Heart left ventricle (tissue), 16 donors: ENCODE results near the gene FILIP1. TPM values are rescaled to one million over a fixed set of nuclear protein-coding genes. Genes with fewer than 3 reads are reported as not detected.
A peak's percentile ranks its signal among the peaks of the same experiment; 100 is the strongest.
"Not testable (repeated sequence)": the region's sequence is repeated elsewhere in the genome, so short reads cannot be mapped to it uniquely, and the experiment has no call there.

Experiments
- ATAC-seq, 4 donors: fragments of 200-7000 bp; cut with Tn5 transposase; one replicate each; pipeline ENCODE4 v1.9.1; 2020 to 2022; ENCODE audit warnings: moderate library complexity in 4 of 4, mild to moderate bottlenecking in 3 of 4, moderate number of reproducible peaks in 1 of 4
- DNase-seq, 5 donors: peaks; one replicate each; pipeline ENCODE4 v3.0.0-alpha.2; 2020
- H3K27ac ChIP-seq, 12 donors: fragments of 200-600 bp; sonication (generic) in 4 of 12; one replicate each; pipeline versions ENCODE4 v1.5.0 to v1.8.0; 2016 to 2022; ENCODE audit warnings: mild to moderate bottlenecking in 2 of 12
- H3K27me3 ChIP-seq, 9 donors: fragments of 200-600 bp; sonication (generic) in 2 of 9; one replicate each; pipeline versions ENCODE4 v1.5.1 to v1.8.0; 2016 to 2022; ENCODE audit warnings: mild to moderate bottlenecking in 3 of 9
- H3K36me3 ChIP-seq, 9 donors: fragments of 200-600 bp; sonication (generic) in 2 of 9; one replicate each; pipeline versions ENCODE4 v1.5.0 to v1.8.0; 2018 to 2022; ENCODE audit warnings: mild to moderate bottlenecking in 2 of 9
- H3K4me1 ChIP-seq, 12 donors: fragments of 200-600 bp; sonication (generic) in 4 of 12; one replicate each; pipeline versions ENCODE4 v1.5.0 to v1.8.0; 2016 to 2022; ENCODE audit warnings: mild to moderate bottlenecking in 3 of 12
- H3K4me3 ChIP-seq, 12 donors: fragments of 200-600 bp; sonication (generic) in 4 of 12; one replicate each; pipeline versions ENCODE4 v1.5.0 to v1.8.0; 2017 to 2022; ENCODE audit warnings: mild to moderate bottlenecking in 9 of 12, moderate library complexity in 4 of 12
- H3K9me3 ChIP-seq, 12 donors: fragments of 200-600 bp; sonication (generic) in 4 of 12; one replicate each; pipeline versions ENCODE4 v1.5.0 to v1.8.0; 2016 to 2022; ENCODE audit warnings: mild to moderate bottlenecking in 1 of 12
- POLR2A ChIP-seq, 2 donors: fragments of 450-650 bp; IDR thresholded peaks; one replicate each; pipeline ENCODE4 v1.6.1; 2017; ENCODE audit warnings: antibody characterized with exemption in 2 of 2, mild to moderate bottlenecking in 2 of 2, moderate library complexity in 2 of 2
- WGBS, 4 donors: extraction: QIAGEN DNeasy Blood & Tissue Kit in 2 of 4; methylation state at CpG; one replicate each; pipeline versions ENCODE4 v1.1.5 to v1.1.7; 2013 to 2018; 5-methylcytosine and 5-hydroxymethylcytosine counted together
- intact Hi-C, 10 donors: fragments of 100-400 bp; cut with DNase I; formaldehyde crosslinking; loops; one replicate each; pipeline versions ENCODE4 v1.11.1 to v1.14.2; 2022
- polyA plus RNA-seq, 2 donors: library from polyadenylated mRNA; stranded (reverse); fragments of 200-250 nt; gene quantifications; one replicate each; pipeline ENCODE4 v1.2.3, GENCODE V29; 2013
- total RNA-seq, 9 donors: library from RNA; depleted of rRNA in 2 of 9; stranded (reverse); fragments of >200 nt in 2 of 9; fragmentation: NEBNext Ultra II Directional in 3 of 9; extraction: Animal tissue kit (Norgen Biotek cat#: 25700) in 3 of 9; gene quantifications; one replicate each; pipeline versions ENCODE4 v1.1.0 to v1.2.4, GENCODE V29; 2016 to 2023
- TF ChIP-seq, protein P1 (sequence below), 12 donors: fragments of 200-600 bp; sonication (generic) in 4 of 12; IDR thresholded peaks; one replicate each; pipeline versions ENCODE4 v1.5.0 to v1.8.0; 2018 to 2022; ENCODE audit warnings: antibody characterized with exemption in 12 of 12, mild to moderate bottlenecking in 5 of 12
- donor health status: ischemic (EF 13 %, LVEDD 7.1; RV severe dilation, severe dysfunction).
- donor health status: healthy with polysubstance abuse.
- donor health status: DM: no; HTN: yes; CAD: no.
- donor health status: DM: no; HTN: no; CAD: no.
- donor health status: ischemic (EF 25% LVEDD 6.9; RV normal size, moderate dysfunction).
- donor health status: ischemic (EF 25% LVEDD 5.7; RV mildly dilated, moderate dysfunction).
- donor health status: healthy.
- donor health status: DM: yes; HTN: yes; CAD: no.
- donor health status: ischemic (EF 35%, LVEDD 5.7; RV mildly dilated, moderate dysfunction).
- donor health status: nonischemic (EF 11% LVEDD 7.7; RV severe dilation, severe dysfunction).
- donor health status: DM: yes; HTN: yes; CAD: no.
- donor health status: PGD.
- donor health status: ischemic (EF 29% LVEDD 5.4; RV normal size, mild dysfunction).
- donor health status: nonischemic (EF 23%, LVEDD 6.1; RV moderate dilation, normal function).

FILIP1 gene
- total and polyA plus RNA-seq, 11 donors: 49.2 to 230 (median 158) TPM

DNA sequence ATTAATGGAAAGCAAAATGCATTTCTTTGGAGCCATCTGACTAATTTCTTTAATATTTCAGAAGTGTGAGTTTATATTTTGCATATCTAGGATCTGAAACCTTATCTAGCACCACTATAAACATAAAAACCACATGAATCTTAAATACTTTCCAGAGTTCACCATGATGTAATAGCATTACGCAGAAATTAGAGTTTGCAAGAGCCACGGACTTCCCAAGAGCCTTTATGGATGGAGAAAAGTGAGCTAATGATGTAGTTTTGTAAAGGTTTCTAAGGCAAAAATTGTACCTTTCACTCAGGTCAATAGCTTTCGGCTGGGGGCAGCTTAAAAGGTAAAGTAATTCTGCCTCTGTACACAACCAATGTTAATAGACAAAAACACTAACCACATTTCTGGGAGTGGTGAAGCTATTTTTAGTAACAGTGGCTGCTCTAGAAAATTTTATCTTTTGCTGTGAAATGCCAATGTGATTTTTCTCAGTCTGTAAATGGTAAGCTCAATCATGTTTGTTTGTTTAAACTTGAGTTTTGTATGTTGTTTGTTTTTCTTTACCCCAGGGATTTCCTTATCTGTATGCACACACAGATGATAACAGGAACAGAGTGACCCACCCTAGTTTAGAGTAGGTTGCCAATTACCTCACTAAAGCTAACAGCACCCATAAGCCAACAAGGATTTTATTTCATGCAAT, 80.5 kb downstream of the FILIP1 start:
- DNase-seq (no peak), ATAC-seq (peak in 1 of 4 donors; percentile 28)
- Histone ChIP-seq H3K27me3 (no peaks in the 10 kb centered on the region), H3K27ac (peak overlapping the region in 11 of 12 donors; percentile 29 to 61 (median 53)), H3K36me3 (peaks cover 0 to 19% (median 0%) of the 10 kb centered on the region in 9 donors), H3K4me3 (peak overlapping the region in 1 of 12 donors; percentile 19), H3K9me3 (no peaks in the 10 kb centered on the region), H3K4me1 (peaks cover 9 to 79% (median 58%) of the 10 kb centered on the region in 12 donors)
- intact Hi-C loops: no loop called here
- no peak for TF ChIP-seq POLR2A (IDR thresholded peaks at IDR 0.05)
- TF ChIP-seq, protein P1, sequence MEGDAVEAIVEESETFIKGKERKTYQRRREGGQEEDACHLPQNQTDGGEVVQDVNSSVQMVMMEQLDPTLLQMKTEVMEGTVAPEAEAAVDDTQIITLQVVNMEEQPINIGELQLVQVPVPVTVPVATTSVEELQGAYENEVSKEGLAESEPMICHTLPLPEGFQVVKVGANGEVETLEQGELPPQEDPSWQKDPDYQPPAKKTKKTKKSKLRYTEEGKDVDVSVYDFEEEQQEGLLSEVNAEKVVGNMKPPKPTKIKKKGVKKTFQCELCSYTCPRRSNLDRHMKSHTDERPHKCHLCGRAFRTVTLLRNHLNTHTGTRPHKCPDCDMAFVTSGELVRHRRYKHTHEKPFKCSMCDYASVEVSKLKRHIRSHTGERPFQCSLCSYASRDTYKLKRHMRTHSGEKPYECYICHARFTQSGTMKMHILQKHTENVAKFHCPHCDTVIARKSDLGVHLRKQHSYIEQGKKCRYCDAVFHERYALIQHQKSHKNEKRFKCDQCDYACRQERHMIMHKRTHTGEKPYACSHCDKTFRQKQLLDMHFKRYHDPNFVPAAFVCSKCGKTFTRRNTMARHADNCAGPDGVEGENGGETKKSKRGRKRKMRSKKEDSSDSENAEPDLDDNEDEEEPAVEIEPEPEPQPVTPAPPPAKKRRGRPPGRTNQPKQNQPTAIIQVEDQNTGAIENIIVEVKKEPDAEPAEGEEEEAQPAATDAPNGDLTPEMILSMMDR (IDR thresholded peaks at IDR 0.05): no peak
- 49 to 65% (median 54%) methylated on average over 3 of the region's 3 CpGs for WGBS, 4 donors

DNA sequence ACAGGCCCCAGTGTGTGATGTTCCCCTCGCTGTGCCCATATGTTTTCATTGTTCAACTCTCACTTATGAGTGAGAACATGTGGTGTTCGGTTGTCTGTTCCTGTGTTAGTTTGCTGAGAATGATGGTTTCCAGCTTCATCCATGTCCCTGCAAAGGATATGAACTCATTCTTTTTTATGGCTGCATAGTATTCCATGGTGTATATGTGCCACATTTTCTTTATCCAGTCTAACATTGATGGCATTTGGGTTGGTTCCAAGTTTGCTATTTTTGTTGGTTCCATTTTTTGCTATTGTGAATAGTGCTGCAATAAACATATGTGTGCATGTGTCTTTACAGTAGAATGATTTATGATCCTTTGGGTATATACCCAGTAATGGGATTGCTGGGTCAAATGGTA, 83.0 kb downstream of the FILIP1 start:
- intact Hi-C loops: not testable (repeated sequence)
- 95 to 99% (median 96%) methylated on average over 2 of the region's 2 CpGs for WGBS, 4 donors
- H3K4me1 ChIP-seq: peaks cover 9 to 62% (median 40%) of the 10 kb centered on the region in 12 donors

DNA sequence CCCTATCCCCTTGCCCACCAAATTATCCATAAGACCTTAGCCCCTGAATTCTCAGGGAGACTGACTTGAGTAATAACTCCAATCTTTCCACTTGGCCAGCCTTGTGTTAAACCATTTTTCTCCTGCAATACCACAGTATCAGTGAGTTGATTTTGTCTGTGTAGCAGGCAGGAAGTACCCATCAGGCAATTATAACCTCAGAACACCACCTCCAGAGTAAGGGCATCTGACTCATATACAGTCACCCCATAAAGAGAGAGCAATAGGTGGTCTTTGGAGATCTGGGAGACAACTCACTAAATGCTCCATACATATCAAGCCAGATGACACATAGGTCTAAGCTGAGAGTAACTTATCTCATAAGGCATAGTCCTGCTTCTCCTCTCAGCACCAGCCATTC, 83.7 kb downstream of the FILIP1 start:
- intact Hi-C loops: no loop called here
- H3K27me3 ChIP-seq: no peaks in the 10 kb centered on the region
- no peaks in the 10 kb centered on the region for H3K9me3 ChIP-seq
- peak in 1 of 4 donors; percentile 10 for ATAC-seq
- TF ChIP-seq POLR2A (IDR thresholded peaks at IDR 0.05): no peak
- TF ChIP-seq, protein P1 (IDR thresholded peaks at IDR 0.05): no peak
- H3K27ac ChIP-seq: no peak overlapping the region
- no peak overlapping the region for H3K4me3 ChIP-seq
- H3K36me3 ChIP-seq: peaks cover 0 to 19% (median 0%) of the 10 kb centered on the region in 9 donors
- no peak for DNase-seq
- H3K4me1 ChIP-seq: peaks cover 9 to 62% (median 35%) of the 10 kb centered on the region in 12 donors

More for the DNA sequence above, 83.0 kb downstream of the FILIP1 start:
- not testable (repeated sequence) for DNase-seq, H3K4me3 ChIP-seq, ATAC-seq, H3K9me3 ChIP-seq, H3K27me3 ChIP-seq, H3K27ac ChIP-seq
- peaks cover 0 to 19% (median 0%) of the 10 kb centered on the region in 9 donors for H3K36me3 ChIP-seq

DNA sequence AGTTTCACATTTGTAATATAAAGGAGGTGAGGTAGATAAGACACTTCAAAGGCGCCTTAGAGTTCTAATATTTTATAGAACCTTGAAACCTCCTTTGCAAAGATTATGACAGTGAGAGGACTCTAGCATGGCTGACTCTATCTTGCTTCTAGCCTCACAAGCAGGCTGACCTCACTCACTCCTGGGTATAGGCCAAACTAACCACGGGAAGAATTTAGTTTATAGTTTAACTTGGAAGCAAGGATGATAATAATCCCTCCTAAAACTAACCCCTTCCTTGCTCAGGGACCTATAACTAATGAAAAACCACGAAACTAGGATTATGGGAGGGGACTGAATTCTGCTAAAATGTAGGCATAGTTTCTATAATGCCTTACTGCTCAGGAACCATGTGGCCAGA, 84.3 kb downstream of the FILIP1 start:
- intact Hi-C loops: no loop called here
- ATAC-seq (peak in 3 of 4 donors; percentile 36 to 55 (median 44)), DNase-seq (no peak)
- peak overlapping the region in 1 of 12 donors; percentile 17 for H3K27ac ChIP-seq
- no peaks in the 10 kb centered on the region for H3K9me3 ChIP-seq
- H3K27me3 ChIP-seq: no peaks in the 10 kb centered on the region
- TF ChIP-seq POLR2A (IDR thresholded peaks at IDR 0.05): no peak
- TF ChIP-seq, protein P1 (IDR thresholded peaks at IDR 0.05): no peak
- 60 to 74% (median 68%) methylated on average over 3 of the region's 3 CpGs for WGBS, 4 donors
- peaks cover 6 to 62% (median 32%) of the 10 kb centered on the region in 12 donors for H3K4me1 ChIP-seq
- H3K4me3 ChIP-seq: no peak overlapping the region
- peaks cover 0 to 15% (median 0%) of the 10 kb centered on the region in 9 donors for H3K36me3 ChIP-seq
